DOHH2 (cell line): ENCODE data around the gene SLC44A1.

Experiments used
- H3F3A ChIP-seq: fragments of 200-600 bp; sonication (generic), shearing (Covaris generic); 2 replicates; pipeline ENCODE4 v1.6.0; 2016; ENCODE audit warnings: antibody characterized with exemption, mild to moderate bottlenecking; ENCODE audit not compliant: control insufficient read depth, insufficient read depth
- H3K27ac ChIP-seq: fragments of 200-600 bp; sonication (generic); 2 replicates; pipeline ENCODE4 v1.5.1; 2014; ENCODE audit warnings: low read depth, mild to moderate bottlenecking, low read length, moderate library complexity
- H3K27me3 ChIP-seq: fragments of 200-600 bp; sonication (generic); 2 replicates; pipeline ENCODE4 v1.6.1; 2014; ENCODE audit warnings: mild to moderate bottlenecking, low read length, mixed read lengths; ENCODE audit not compliant: control insufficient read depth
- H3K36me3 ChIP-seq: fragments of 200-600 bp; sonication (generic); 2 replicates; pipeline ENCODE4 v1.6.1; 2014; ENCODE audit warnings: mild to moderate bottlenecking, low read length, moderate library complexity, mixed read lengths; ENCODE audit not compliant: control insufficient read depth
- H3K4me1 ChIP-seq: fragments of 200-600 bp; sonication (generic); 2 replicates; pipeline ENCODE4 v1.6.1; 2014; ENCODE audit warnings: mild to moderate bottlenecking, low read length, mixed read lengths; ENCODE audit not compliant: control insufficient read depth
- H3K4me2 ChIP-seq: fragments of 200-600 bp; sonication (generic); 2 replicates; pipeline ENCODE4 v1.6.0; 2014; ENCODE audit warnings: mild to moderate bottlenecking, low read length, moderate library complexity
- H3K4me3 ChIP-seq: fragments of 200-600 bp; sonication (generic); 2 replicates; pipeline ENCODE4 v1.5.1; 2014; ENCODE audit warnings: mild to moderate bottlenecking, low read length, mixed read lengths
- H3K79me2 ChIP-seq: fragments of 200-600 bp; sonication (generic); 2 replicates; pipeline ENCODE4 v1.6.1; 2014; ENCODE audit warnings: mild to moderate bottlenecking, low read length, mixed read lengths; ENCODE audit not compliant: control insufficient read depth
- H3K9me2 ChIP-seq: fragments of 200-600 bp; sonication (generic); replicated peaks from 2 replicates; pipeline ENCODE4 v1.6.1; 2014; ENCODE audit warnings: mild to moderate bottlenecking, low read length, mixed read lengths; ENCODE audit not compliant: control insufficient read depth
- H3K9me3 ChIP-seq: fragments of 200-600 bp; sonication (generic); 2 replicates; pipeline ENCODE4 v1.6.1; 2014; ENCODE audit warnings: antibody characterized with exemption, low read length, mixed read lengths; ENCODE audit not compliant: control insufficient read depth, insufficient read depth
- H4K20me1 ChIP-seq: fragments of 200-600 bp; sonication (generic); 2 replicates; pipeline ENCODE4 v1.6.0; 2014; ENCODE audit warnings: low read depth, mild to moderate bottlenecking, antibody characterized with exemption, low read length, moderate library complexity; ENCODE audit not compliant: control insufficient read depth, insufficient read depth
- EZH2phosphoT487 ChIP-seq: fragments of 200-600 bp; sonication (generic); IDR thresholded peaks from 2 replicates; pipeline ENCODE4 v1.6.1; 2017; ENCODE audit warnings: borderline replicate concordance, mild to moderate bottlenecking, antibody characterized with exemption, low read length, moderate library complexity, mixed read lengths
- TF ChIP-seq, protein P1 (sequence below): fragments of 200-600 bp; sonication (generic); IDR thresholded peaks from one replicate; pipeline ENCODE4 v1.5.1; 2014; ENCODE audit warnings: antibody characterized with exemption, mild to moderate bottlenecking, low read depth, low read length; ENCODE audit not compliant: poor library complexity, severe bottlenecking

The SLC44A1 gene

DNA sequence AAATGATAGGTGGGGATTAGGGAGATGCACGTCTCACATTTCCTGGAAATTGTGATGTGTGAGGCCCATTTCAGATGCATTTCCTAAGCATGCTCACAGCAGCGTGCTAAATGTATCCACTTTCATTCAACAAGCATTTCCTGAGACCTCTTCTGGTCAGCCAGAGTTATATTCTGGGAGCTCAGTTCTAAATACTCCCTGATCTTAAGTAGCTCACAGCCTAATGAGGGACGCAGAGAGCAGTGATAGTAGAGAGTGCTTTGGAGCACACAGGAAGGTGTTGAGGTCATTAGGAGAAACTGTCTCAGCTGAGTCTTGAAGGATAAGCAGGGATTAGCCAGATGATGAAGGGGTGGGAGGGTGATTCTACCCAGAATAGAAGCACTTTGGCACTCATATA, 157.2 kb downstream of the SLC44A1 start:
- Histone ChIP-seq H3K4me2 (no peak overlapping the region), H4K20me1 (no peaks in the 10 kb centered on the region)

DNA sequence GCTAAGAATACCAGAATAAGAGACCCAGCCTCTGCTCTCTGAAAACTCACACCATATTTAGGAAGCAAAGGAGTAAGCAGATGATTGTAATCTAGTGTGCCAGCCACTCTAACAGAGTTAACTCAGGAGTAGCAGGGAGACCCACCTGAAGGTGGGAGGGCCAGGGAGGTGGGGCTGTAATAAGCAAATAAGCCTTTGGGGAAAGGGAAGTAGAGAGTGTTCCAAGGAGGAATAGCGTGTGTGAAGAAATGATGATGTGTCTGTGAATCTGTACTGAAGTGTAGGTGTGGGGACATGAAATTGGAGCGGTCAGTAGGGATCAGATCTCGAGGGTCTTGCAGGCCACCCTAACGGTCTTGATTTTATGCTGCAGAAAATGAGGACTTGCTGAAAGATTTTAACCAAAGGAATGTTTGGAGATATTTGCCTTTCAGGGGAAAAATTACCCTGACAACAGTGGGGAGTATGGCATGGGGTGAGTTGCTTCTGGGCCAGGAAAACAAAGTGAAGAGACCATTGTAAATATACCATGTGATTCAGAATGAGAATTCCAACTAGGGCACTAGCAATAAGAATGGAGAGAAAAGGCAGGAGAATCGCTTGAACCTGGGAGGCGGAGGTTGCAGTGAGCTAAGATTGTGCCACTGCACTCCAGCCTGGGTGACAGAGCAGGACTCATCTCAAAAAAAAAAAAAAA, 159.2 kb downstream of the SLC44A1 start:
- Histone ChIP-seq H3K9me3 (no peaks in the 10 kb centered on the region), H3F3A (no peaks in the 10 kb centered on the region), H4K20me1 (no peaks in the 10 kb centered on the region), H3K4me3 (no peak overlapping the region), H3K9me2 (no peaks in the 10 kb centered on the region), H3K79me2 (no peaks in the 10 kb centered on the region), H3K4me2 (no peak overlapping the region), H3K4me1 (peaks cover 27% of the 10 kb centered on the region), H3K27ac (no peak overlapping the region), H3K36me3 (no peaks in the 10 kb centered on the region), H3K27me3 (peaks cover 14% of the 10 kb centered on the region; the same call in 1 of the 2 replicates)
- TF ChIP-seq, protein P1, sequence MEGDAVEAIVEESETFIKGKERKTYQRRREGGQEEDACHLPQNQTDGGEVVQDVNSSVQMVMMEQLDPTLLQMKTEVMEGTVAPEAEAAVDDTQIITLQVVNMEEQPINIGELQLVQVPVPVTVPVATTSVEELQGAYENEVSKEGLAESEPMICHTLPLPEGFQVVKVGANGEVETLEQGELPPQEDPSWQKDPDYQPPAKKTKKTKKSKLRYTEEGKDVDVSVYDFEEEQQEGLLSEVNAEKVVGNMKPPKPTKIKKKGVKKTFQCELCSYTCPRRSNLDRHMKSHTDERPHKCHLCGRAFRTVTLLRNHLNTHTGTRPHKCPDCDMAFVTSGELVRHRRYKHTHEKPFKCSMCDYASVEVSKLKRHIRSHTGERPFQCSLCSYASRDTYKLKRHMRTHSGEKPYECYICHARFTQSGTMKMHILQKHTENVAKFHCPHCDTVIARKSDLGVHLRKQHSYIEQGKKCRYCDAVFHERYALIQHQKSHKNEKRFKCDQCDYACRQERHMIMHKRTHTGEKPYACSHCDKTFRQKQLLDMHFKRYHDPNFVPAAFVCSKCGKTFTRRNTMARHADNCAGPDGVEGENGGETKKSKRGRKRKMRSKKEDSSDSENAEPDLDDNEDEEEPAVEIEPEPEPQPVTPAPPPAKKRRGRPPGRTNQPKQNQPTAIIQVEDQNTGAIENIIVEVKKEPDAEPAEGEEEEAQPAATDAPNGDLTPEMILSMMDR: no peak
- no peak for TF ChIP-seq EZH2phosphoT487

More for the DNA sequence above, 157.2 kb downstream of the SLC44A1 start:
- H3K36me3 ChIP-seq: no peaks in the 10 kb centered on the region
- no peaks in the 10 kb centered on the region for H3K9me3 ChIP-seq
- peaks cover 14% of the 10 kb centered on the region; the same call in 1 of the 2 replicates for H3K27me3 ChIP-seq
- peaks cover 27% of the 10 kb centered on the region for H3K4me1 ChIP-seq
- no peaks in the 10 kb centered on the region for H3K9me2 ChIP-seq
- no peaks in the 10 kb centered on the region for H3F3A ChIP-seq
- no peak overlapping the region for H3K27ac ChIP-seq
- H3K4me3 ChIP-seq: no peak overlapping the region
- no peaks in the 10 kb centered on the region for H3K79me2 ChIP-seq
- TF ChIP-seq EZH2phosphoT487: no peak
- TF ChIP-seq, protein P1: no peak

DNA sequence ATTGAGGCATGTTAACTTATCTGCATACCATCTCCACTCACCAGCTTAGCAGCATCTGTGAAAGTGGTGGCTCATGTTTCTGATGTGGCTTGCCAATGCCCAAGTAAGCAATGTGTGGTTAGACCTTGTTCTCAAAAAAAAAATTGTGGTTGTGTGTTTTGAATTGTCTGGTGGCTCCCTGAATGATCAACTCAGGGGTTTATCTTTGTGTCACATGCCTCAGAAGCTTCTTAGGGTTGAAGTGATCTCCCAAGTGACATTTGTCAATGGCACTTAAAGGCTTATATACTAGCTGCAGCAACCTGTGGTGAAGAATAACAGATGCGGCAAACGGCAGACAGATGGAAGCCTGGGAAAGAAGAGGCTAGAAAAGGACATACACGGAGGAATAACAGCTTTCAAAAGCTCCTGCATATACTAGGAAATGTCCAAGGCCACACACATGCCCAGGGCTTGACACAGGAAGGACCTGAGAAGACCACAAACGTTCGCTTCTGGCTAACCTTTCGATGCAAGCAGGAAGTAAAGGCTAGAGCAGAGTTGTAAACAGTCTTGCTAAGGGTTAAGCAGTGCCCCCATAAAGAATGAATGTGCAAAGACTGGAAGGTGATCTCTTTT, 161.2 kb downstream of the SLC44A1 start:
- Histone ChIP-seq H3K79me2 (no peaks in the 10 kb centered on the region), H3F3A (no peaks in the 10 kb centered on the region), H3K9me3 (no peaks in the 10 kb centered on the region), H3K27me3 (peaks cover 14% of the 10 kb centered on the region; the same call in 1 of the 2 replicates), H3K4me2 (peak overlapping the region; percentile 48), H3K27ac (no peak overlapping the region), H3K36me3 (no peaks in the 10 kb centered on the region), H3K9me2 (no peaks in the 10 kb centered on the region), H3K4me1 (peaks cover 27% of the 10 kb centered on the region), H4K20me1 (no peaks in the 10 kb centered on the region), H3K4me3 (peak overlapping the region; percentile 22; the same call in 1 of the 2 replicates)
- TF ChIP-seq, protein P1: no peak
- TF ChIP-seq EZH2phosphoT487: no peak
